DMS79 (cell line): ENCODE data around the gene TRIM26.

Source experiments
- DNase-seq: peaks from one replicate; lab custom pipeline; 2025; lab: John Stamatoyannopoulos, UW

The TRIM26 gene

GRCh38 chr6:30207619-30208295 lies 5.4 kb downstream of the TRIM26 start:
- no peak for DNase-seq

- DNase-seq = no peak
Measured at GRCh38 chr6:30206799-30207618, 6.2 kb downstream of the TRIM26 start.

- no peak for DNase-seq
Measured at GRCh38 chr6:30206152-30206551, 7.1 kb downstream of the TRIM26 start.

GRCh38 chr6:30204116-30204515 lies 9.1 kb downstream of the TRIM26 start:
- DNase-seq = no peak

- no peak for DNase-seq
Measured at GRCh38 chr6:30202366-30202765, 10.8 kb downstream of the TRIM26 start.

- no peak for DNase-seq
Measured at GRCh38 chr6:30200551-30201281, 12.5 kb downstream of the TRIM26 start.

GRCh38 chr6:30198166-30199084 lies 14.8 kb downstream of the TRIM26 start:
- DNase-seq = no peak

- DNase-seq = no peak
Measured at GRCh38 chr6:30196376-30196775, 16.8 kb downstream of the TRIM26 start.

GRCh38 chr6:30195951-30196350 lies 17.3 kb downstream of the TRIM26 start:
- no peak for DNase-seq

GRCh38 chr6:30194797-30195690 lies 18.2 kb downstream of the TRIM26 start:
- no peak for DNase-seq

- DNase-seq = no peak
Measured at GRCh38 chr6:30192076-30192475, 21.1 kb downstream of the TRIM26 start.

- no peak for DNase-seq
Measured at GRCh38 chr6:30188541-30188940, 24.7 kb downstream of the TRIM26 start.

- no peak for DNase-seq
Measured at GRCh38 chr6:30185846-30186484, 27.2 kb downstream of the TRIM26 start.

- DNase-seq = no peak
Measured at GRCh38 chr6:30184417-30185031, 28.7 kb downstream of the TRIM26 start.

- DNase-seq = no peak
Measured at GRCh38 chr6:30180145-30180544, 33.1 kb downstream of the TRIM26 start.

- no peak for DNase-seq
Measured at GRCh38 chr6:30178837-30179236, 34.4 kb downstream of the TRIM26 start.

GRCh38 chr6:30175765-30176164 lies 37.4 kb downstream of the TRIM26 start:
- DNase-seq = no peak

GRCh38 chr6:30172681-30173080 lies 40.5 kb downstream of the TRIM26 start:
- DNase-seq = no peak

GRCh38 chr6:30171677-30172471 lies 41.3 kb downstream of the TRIM26 start:
- DNase-seq = peak; percentile 29
